MCF 10A (cell line): Measurements from ENCODE around the gene PCNX1. TPM values are rescaled to one million over a fixed set of nuclear protein-coding genes. Genes with fewer than 3 reads are reported as not detected.

Experiments
- BruUV-seq: library from RNA; stranded (reverse); fragments of 400-500 nt; replicated peaks from 2 replicates; lab custom pipeline; 2021; lab: Mats Ljungman, UMichigan
- CTCF ChIA-PET: fragments of 300-600 bp; sonication (Branson Sonifier 250); formaldehyde crosslinking; extraction: SDS; loops from one replicate; lab custom pipeline; 2021; ENCODE audit warnings: antibody characterized with exemption, inconsistent platforms; lab: Yijun Ruan, JAX
- POLR2A ChIA-PET: fragments of 300-600, 350-650 bp; sonication (Branson Sonifier 250); formaldehyde crosslinking; extraction: SDS; loops from one replicate; lab custom pipeline; 2020; ENCODE audit warnings: antibody characterized with exemption, inconsistent platforms; lab: Yijun Ruan, JAX
- DNase-seq: peaks from one replicate; pipeline ENCODE4 v3.0.0-alpha.2; 2018; ENCODE audit not compliant: unreplicated experiment
- H3K27ac Mint-ChIP-seq: one replicate; pipeline ENCODE4 v1.8.0; 2022; ENCODE audit warnings: mild to moderate bottlenecking, low read depth, mixed read lengths; ENCODE audit not compliant: unreplicated experiment
- H3K27me3 Mint-ChIP-seq: one replicate; pipeline ENCODE4 v1.8.0; 2022; ENCODE audit warnings: mixed read lengths; ENCODE audit not compliant: insufficient read depth, unreplicated experiment
- H3K36me3 Mint-ChIP-seq: one replicate; pipeline ENCODE4 v1.8.0; 2022; ENCODE audit warnings: mild to moderate bottlenecking, moderate library complexity, mixed read lengths; ENCODE audit not compliant: insufficient read depth, unreplicated experiment
- H3K4me1 Mint-ChIP-seq: one replicate; pipeline ENCODE4 v1.8.0; 2022; ENCODE audit warnings: mixed read lengths; ENCODE audit not compliant: insufficient read depth, unreplicated experiment
- H3K4me3 Mint-ChIP-seq: one replicate; pipeline ENCODE4 v1.8.0; 2022; ENCODE audit warnings: mild to moderate bottlenecking, moderate library complexity, mixed read lengths; ENCODE audit not compliant: unreplicated experiment
- H3K9me3 Mint-ChIP-seq: one replicate; pipeline ENCODE4 v1.8.0; 2022; ENCODE audit warnings: mixed read lengths; ENCODE audit not compliant: unreplicated experiment
- CTCF ChIP-seq: fragments of 200-600 bp; IDR thresholded peaks from one replicate; pipeline ENCODE4 v1.8.0; 2022; ENCODE audit warnings: antibody characterized with exemption, mild to moderate bottlenecking; ENCODE audit not compliant: unreplicated experiment
- intact Hi-C: fragments of 100-400 bp; cut with micrococcal nuclease; formaldehyde crosslinking; loops from 2 replicates; pipeline ENCODE4 v1.14.1; 2022
- total RNA-seq: library from RNA; stranded (reverse); gene quantifications from 2 replicates; pipeline ENCODE4 v1.2.3, GENCODE V29; 2022

PCNX1 gene
- total RNA-seq, 1 experiment from 2014 or later = 55.6 TPM

GRCh38 chr14:71155743-71156142 lies 248.5 kb downstream of the PCNX1 start:
- ChIA-PET POLR2A (no interaction called here), CTCF (interaction anchor here (0.6 kb wide), 1 partner anchor 598 kb away, joined by 3 read pairs; no protein-coding TSS in a partner anchor)
- Mint-ChIP-seq H3K36me3 (no peaks in the 10 kb centered on the region), H3K4me3 (no peak overlapping the region), H3K27ac (no peak overlapping the region), H3K4me1 (no peaks in the 10 kb centered on the region), H3K9me3 (peaks cover under 1% of the 10 kb centered on the region), H3K27me3 (no peaks in the 10 kb centered on the region)
- no TSS peak for BruUV-seq
- TF ChIP-seq CTCF = no peak
- DNase-seq = no peak
- intact Hi-C loops = no loop called here

DNA sequence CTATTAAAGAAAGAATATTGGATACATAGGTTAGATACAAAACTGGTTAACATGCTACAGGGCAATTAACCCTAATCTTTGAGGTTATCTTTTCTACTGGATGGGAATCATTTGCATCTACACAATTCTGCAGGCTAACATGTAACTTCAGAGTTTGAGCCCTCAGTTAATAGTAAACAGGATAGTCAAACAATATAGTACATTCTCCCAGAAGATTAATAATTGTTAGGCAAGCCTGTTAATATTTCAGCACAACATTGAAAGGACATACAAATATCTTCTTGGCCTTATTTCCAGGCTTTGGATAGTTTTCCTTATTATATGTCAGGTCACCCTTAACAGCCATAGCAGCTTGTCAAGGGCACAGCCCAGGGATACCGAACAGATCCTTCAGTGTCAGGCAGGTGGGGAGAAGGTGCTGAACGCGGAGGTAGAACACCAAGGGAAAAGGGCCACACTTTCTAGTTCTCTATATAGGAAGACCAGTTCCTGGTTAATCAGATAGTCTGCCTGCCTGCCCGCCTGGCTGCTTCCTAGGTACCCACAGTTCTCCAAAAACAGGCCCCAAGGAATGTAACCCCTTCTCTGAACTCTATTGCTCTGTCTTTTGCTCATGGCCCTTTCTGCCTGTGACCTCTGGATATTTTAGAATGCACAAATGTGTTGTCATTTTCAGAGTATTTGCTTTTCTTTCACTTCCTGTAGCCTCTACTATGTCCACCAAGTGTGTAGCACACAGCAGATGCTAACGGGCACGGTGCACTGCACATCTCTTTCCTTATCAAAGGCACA lies 256.0 kb downstream of the PCNX1 start:
- H3K27me3 Mint-ChIP-seq = no peaks in the 10 kb centered on the region
- CTCF ChIA-PET = interaction anchor here (0.6 to 1.2 kb wide), 2 partner anchors 21 to 121 kb away, joined by 3 to 4 read pairs; no protein-coding TSS in a partner anchor
- intact Hi-C loops = no loop called here
- no peak for TF ChIP-seq CTCF
- H3K4me1 Mint-ChIP-seq = peaks cover 12% of the 10 kb centered on the region
- H3K9me3 Mint-ChIP-seq = peaks cover 8% of the 10 kb centered on the region
- no TSS peak for BruUV-seq
- POLR2A ChIA-PET = no interaction called here
- H3K27ac Mint-ChIP-seq = no peak overlapping the region
- H3K4me3 Mint-ChIP-seq = no peak overlapping the region
- H3K36me3 Mint-ChIP-seq = no peaks in the 10 kb centered on the region
- no peak for DNase-seq

DNA sequence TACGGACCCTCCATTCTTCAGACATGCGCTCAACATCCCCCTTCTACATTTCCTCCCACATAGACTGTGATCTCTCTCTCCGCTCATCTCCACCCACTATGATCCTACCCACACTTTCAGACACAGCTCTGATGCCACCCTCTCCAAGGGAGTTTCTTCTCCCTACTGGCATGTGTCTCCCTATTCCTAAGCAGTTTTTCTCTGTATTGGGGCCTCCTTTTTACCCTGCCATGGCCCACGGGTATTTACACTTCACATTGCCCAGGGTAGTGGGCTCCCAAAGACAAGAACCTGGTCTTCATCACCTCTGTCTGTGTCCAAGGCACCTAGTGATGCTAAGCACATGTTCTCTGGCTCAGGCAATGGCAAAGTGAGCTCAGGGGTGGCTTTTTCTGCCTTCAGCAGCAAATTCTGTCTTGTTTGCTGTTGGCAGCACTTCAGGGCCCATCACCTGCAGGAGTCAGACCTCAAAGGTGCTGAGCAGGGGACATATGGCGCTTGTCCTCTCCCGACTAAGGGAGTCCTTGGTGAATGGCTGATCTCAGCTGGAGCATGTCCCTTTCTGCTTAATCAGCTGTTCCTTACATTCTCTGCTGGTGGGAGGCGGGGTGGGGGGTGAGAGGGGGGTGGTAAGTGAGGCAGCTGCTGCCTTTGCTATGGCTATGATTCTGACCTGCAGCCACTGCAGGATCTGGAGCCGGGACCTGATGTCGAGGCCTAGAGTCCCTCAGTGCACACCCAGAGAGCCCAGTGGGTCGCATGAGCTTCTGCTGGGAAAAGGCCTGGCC lies 256.8 kb downstream of the PCNX1 start:
- CTCF ChIA-PET = interaction anchor here (0.6 to 1.2 kb wide), 5 partner anchors 40 to 881 kb away, joined by 3 to 6 read pairs (median 3); no protein-coding TSS in a partner anchor
- Mint-ChIP-seq H3K4me3 (no peak overlapping the region), H3K27ac (no peak overlapping the region)

More for the DNA sequence above, 256.8 kb downstream of the PCNX1 start:
- POLR2A ChIA-PET = interaction anchor here (0.6 kb wide), 1 partner anchor 198 kb away, joined by 4 read pairs; no protein-coding TSS in a partner anchor
- intact Hi-C loops = no loop called here
- TF ChIP-seq CTCF = no peak
- H3K4me1 Mint-ChIP-seq = peaks cover 12% of the 10 kb centered on the region
- no peaks in the 10 kb centered on the region for H3K36me3 Mint-ChIP-seq
- no peaks in the 10 kb centered on the region for H3K27me3 Mint-ChIP-seq
- no TSS peak for BruUV-seq
- no peak for DNase-seq
- H3K9me3 Mint-ChIP-seq = peaks cover 8% of the 10 kb centered on the region

Other genes with a start within 250 kb of the PCNX1 start
- gene MAP3K9, start 97.9 kb upstream of the PCNX1 start, total RNA-seq = 17.2 and 18.6 TPM in 2 replicates